ENCODE data around the gene ATP6V0D1.

ATP6V0D1 gene

GRCh38 chr16:67468731-67469130 lies 12.2 kb downstream of the ATP6V0D1 start:
- no peak overlapping the region for H3K4me3 ChIP-seq (ENCODE audit: insufficient read length, low read depth)
- H3K9ac ChIP-seq (ENCODE audit: insufficient read length, low read depth), result no peak overlapping the region
- H3K9me3 ChIP-seq (ENCODE audit: insufficient read depth, low read length), result no peaks in the 10 kb centered on the region
- no peaks in the 10 kb centered on the region for H3K27me3 ChIP-seq (ENCODE audit: insufficient read depth, insufficient read length)
- H3K36me3 ChIP-seq (ENCODE audit: insufficient read depth, insufficient read length, low read length), result peaks cover 13% of the 10 kb centered on the region
- TF ChIP-seq YY1 (IDR thresholded peaks at IDR 0.05; ENCODE audit: insufficient read depth, insufficient read length) (no peak), SUZ12 (IDR thresholded peaks at IDR 0.05; ENCODE audit: extremely low read depth, insufficient read depth, insufficient read length) (no peak), ZNF274 (IDR thresholded peaks at IDR 0.05; ENCODE audit: low read depth, low read length) (no peak)
- peaks cover 8% of the 10 kb centered on the region for H3K4me1 ChIP-seq (ENCODE audit: insufficient read depth, insufficient read length)
- no peak for DNase-seq (ENCODE audit: low read depth, low spot score)

DNA sequence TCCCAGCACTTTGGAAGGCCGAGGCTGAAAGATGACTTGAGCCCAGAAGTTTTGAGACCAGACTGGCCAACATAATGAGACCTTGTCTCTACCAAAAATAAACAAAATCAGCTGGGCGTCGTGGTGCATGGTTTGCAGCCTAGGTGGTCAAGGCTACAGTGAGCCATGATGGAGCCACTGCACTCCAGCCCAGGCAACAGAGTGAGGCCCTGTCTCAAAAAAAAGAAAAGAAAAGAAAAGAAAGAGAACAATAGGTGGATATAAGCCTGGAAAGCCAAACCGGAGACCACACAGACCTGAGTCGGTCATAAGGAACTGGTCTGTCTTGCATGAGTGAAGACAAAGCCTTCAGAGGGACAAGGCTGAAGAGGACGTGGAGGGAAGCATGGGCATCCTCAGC lies 14.4 kb downstream of the ATP6V0D1 start:
- H3K4me3 ChIP-seq (ENCODE audit: insufficient read length, low read depth), result no peak overlapping the region
- H3K36me3 ChIP-seq (ENCODE audit: insufficient read depth, insufficient read length, low read length), result peaks cover 28% of the 10 kb centered on the region
- H3K27me3 ChIP-seq (ENCODE audit: insufficient read depth, insufficient read length), result no peaks in the 10 kb centered on the region
- no peak overlapping the region for H3K9ac ChIP-seq (ENCODE audit: insufficient read length, low read depth)
- no peak for DNase-seq (ENCODE audit: low read depth, low spot score)
- H3K9me3 ChIP-seq (ENCODE audit: insufficient read depth, low read length), result no peaks in the 10 kb centered on the region
- TF ChIP-seq SUZ12 (IDR thresholded peaks at IDR 0.05; ENCODE audit: extremely low read depth, insufficient read depth, insufficient read length), result no peak
- TF ChIP-seq YY1 (IDR thresholded peaks at IDR 0.05; ENCODE audit: insufficient read depth, insufficient read length), result no peak
- TF ChIP-seq ZNF274 (IDR thresholded peaks at IDR 0.05; ENCODE audit: low read depth, low read length), result no peak
- H3K4me1 ChIP-seq (ENCODE audit: insufficient read depth, insufficient read length), result peaks cover 8% of the 10 kb centered on the region

- Histone ChIP-seq H3K4me1 (ENCODE audit: insufficient read depth, insufficient read length) (peaks cover 10% of the 10 kb centered on the region), H3K9me3 (ENCODE audit: insufficient read depth, low read length) (no peaks in the 10 kb centered on the region), H3K27me3 (ENCODE audit: insufficient read depth, insufficient read length) (no peaks in the 10 kb centered on the region), H3K36me3 (ENCODE audit: insufficient read depth, insufficient read length, low read length) (peaks cover 44% of the 10 kb centered on the region), H3K4me3 (ENCODE audit: insufficient read length, low read depth) (no peak overlapping the region), H3K9ac (ENCODE audit: insufficient read length, low read depth) (no peak overlapping the region)
- TF ChIP-seq YY1 (IDR thresholded peaks at IDR 0.05; ENCODE audit: insufficient read depth, insufficient read length), result no peak
- TF ChIP-seq SUZ12 (IDR thresholded peaks at IDR 0.05; ENCODE audit: extremely low read depth, insufficient read depth, insufficient read length), result no peak
- no peak for TF ChIP-seq ZNF274 (IDR thresholded peaks at IDR 0.05; ENCODE audit: low read depth, low read length)
- no peak for DNase-seq (ENCODE audit: low read depth, low spot score)
Observed at GRCh38 chr16:67464565-67464964, 16.4 kb downstream of the ATP6V0D1 start.

- no peaks in the 10 kb centered on the region for H3K27me3 ChIP-seq (ENCODE audit: insufficient read depth, insufficient read length)
- no peak overlapping the region for H3K9ac ChIP-seq (ENCODE audit: insufficient read length, low read depth)
- peaks cover 47% of the 10 kb centered on the region for H3K36me3 ChIP-seq (ENCODE audit: insufficient read depth, insufficient read length, low read length)
- H3K4me1 ChIP-seq (ENCODE audit: insufficient read depth, insufficient read length), result peaks cover 19% of the 10 kb centered on the region
- no peak for TF ChIP-seq YY1 (IDR thresholded peaks at IDR 0.05; ENCODE audit: insufficient read depth, insufficient read length)
- no peak for TF ChIP-seq SUZ12 (IDR thresholded peaks at IDR 0.05; ENCODE audit: extremely low read depth, insufficient read depth, insufficient read length)
- TF ChIP-seq ZNF274 (IDR thresholded peaks at IDR 0.05; ENCODE audit: low read depth, low read length), result no peak
- H3K4me3 ChIP-seq (ENCODE audit: insufficient read length, low read depth), result no peak overlapping the region
- DNase-seq (ENCODE audit: low read depth, low spot score), result no peak
- no peaks in the 10 kb centered on the region for H3K9me3 ChIP-seq (ENCODE audit: insufficient read depth, low read length)
Observed at GRCh38 chr16:67463691-67464090, 17.3 kb downstream of the ATP6V0D1 start.

- Histone ChIP-seq H3K9ac (ENCODE audit: insufficient read length, low read depth) (no peak overlapping the region), H3K36me3 (ENCODE audit: insufficient read depth, insufficient read length, low read length) (peaks cover 53% of the 10 kb centered on the region), H3K4me3 (ENCODE audit: insufficient read length, low read depth) (no peak overlapping the region), H3K4me1 (ENCODE audit: insufficient read depth, insufficient read length) (peaks cover 25% of the 10 kb centered on the region), H3K27me3 (ENCODE audit: insufficient read depth, insufficient read length) (no peaks in the 10 kb centered on the region), H3K9me3 (ENCODE audit: insufficient read depth, low read length) (no peaks in the 10 kb centered on the region)
- DNase-seq (ENCODE audit: low read depth, low spot score), result no peak
- TF ChIP-seq ZNF274 (IDR thresholded peaks at IDR 0.05; ENCODE audit: low read depth, low read length) (no peak), SUZ12 (IDR thresholded peaks at IDR 0.05; ENCODE audit: extremely low read depth, insufficient read depth, insufficient read length) (no peak), YY1 (IDR thresholded peaks at IDR 0.05; ENCODE audit: insufficient read depth, insufficient read length) (no peak)
Observed at GRCh38 chr16:67463059-67463458, 17.9 kb downstream of the ATP6V0D1 start.

- TF ChIP-seq YY1 (IDR thresholded peaks at IDR 0.05; ENCODE audit: insufficient read depth, insufficient read length) (no peak), ZNF274 (IDR thresholded peaks at IDR 0.05; ENCODE audit: low read depth, low read length) (no peak), SUZ12 (IDR thresholded peaks at IDR 0.05; ENCODE audit: extremely low read depth, insufficient read depth, insufficient read length) (no peak)
- DNase-seq (ENCODE audit: low read depth, low spot score), result no peak
- Histone ChIP-seq H3K9ac (ENCODE audit: insufficient read length, low read depth) (no peak overlapping the region), H3K27me3 (ENCODE audit: insufficient read depth, insufficient read length) (no peaks in the 10 kb centered on the region), H3K36me3 (ENCODE audit: insufficient read depth, insufficient read length, low read length) (peaks cover 57% of the 10 kb centered on the region), H3K4me3 (ENCODE audit: insufficient read length, low read depth) (no peak overlapping the region), H3K4me1 (ENCODE audit: insufficient read depth, insufficient read length) (peaks cover 27% of the 10 kb centered on the region), H3K9me3 (ENCODE audit: insufficient read depth, low read length) (no peaks in the 10 kb centered on the region)
Observed at GRCh38 chr16:67462279-67462655, 18.7 kb downstream of the ATP6V0D1 start.

DNA sequence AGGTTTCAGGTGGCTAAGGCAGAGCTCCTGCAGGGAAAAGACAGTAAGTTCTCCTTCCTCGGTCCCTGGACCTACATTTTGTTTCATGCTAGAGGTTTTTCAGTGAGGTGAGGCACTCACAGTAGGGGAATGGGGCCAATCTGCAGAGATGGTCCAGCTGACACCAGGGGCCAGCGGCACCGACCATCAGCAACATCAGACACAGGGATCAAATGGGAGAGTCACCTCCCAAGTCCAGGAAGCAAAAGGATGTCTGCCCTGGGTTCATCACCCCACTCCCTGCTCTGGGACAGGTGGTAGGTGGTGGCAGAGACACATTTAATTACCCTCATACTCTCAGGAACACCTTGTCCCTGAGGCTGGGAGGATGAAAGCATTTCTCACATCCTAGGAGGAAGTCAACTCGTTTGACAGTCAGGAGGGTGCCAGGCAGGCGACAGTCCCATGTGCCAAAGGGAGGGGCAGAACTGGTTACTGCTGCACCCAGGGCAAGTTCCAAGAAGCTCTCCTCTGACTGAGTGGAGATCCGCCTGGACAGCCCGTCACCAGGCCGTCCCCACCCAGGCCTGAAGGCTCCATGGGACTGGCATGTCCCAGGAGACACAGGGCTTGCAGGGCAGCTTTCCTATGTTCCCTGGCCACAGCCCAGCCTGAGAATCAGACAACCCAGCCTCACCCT lies 19.2 kb downstream of the ATP6V0D1 start:
- Histone ChIP-seq H3K4me1 (ENCODE audit: insufficient read depth, insufficient read length) (peaks cover 27% of the 10 kb centered on the region), H3K9ac (ENCODE audit: insufficient read length, low read depth) (no peak overlapping the region), H3K4me3 (ENCODE audit: insufficient read length, low read depth) (no peak overlapping the region), H3K36me3 (ENCODE audit: insufficient read depth, insufficient read length, low read length) (peaks cover 58% of the 10 kb centered on the region), H3K27me3 (ENCODE audit: insufficient read depth, insufficient read length) (no peaks in the 10 kb centered on the region), H3K9me3 (ENCODE audit: insufficient read depth, low read length) (no peaks in the 10 kb centered on the region)
- TF ChIP-seq YY1 (IDR thresholded peaks at IDR 0.05; ENCODE audit: insufficient read depth, insufficient read length), result no peak
- no peak for TF ChIP-seq ZNF274 (IDR thresholded peaks at IDR 0.05; ENCODE audit: low read depth, low read length)
- TF ChIP-seq SUZ12 (IDR thresholded peaks at IDR 0.05; ENCODE audit: extremely low read depth, insufficient read depth, insufficient read length), result no peak
- no peak for DNase-seq (ENCODE audit: low read depth, low spot score)

Data from NT2/D1 (cell line).